Loucy (cell line): ENCODE data around the gene GHRH.

Experiments used
- EZH2phosphoT487 ChIP-seq: fragments of 200-600 bp; IDR thresholded peaks from 2 replicates; pipeline ENCODE4 v1.6.1; 2018; ENCODE audit warnings: antibody characterized with exemption, mild to moderate bottlenecking, moderate library complexity, borderline replicate concordance
- TF ChIP-seq, protein P1 (sequence below): fragments of 200-600 bp; sonication (generic); conservative IDR thresholded peaks from 2 replicates; pipeline ENCODE4 v1.5.1; 2014; ENCODE audit warnings: mild to moderate bottlenecking, antibody characterized with exemption, low read length

DNA sequence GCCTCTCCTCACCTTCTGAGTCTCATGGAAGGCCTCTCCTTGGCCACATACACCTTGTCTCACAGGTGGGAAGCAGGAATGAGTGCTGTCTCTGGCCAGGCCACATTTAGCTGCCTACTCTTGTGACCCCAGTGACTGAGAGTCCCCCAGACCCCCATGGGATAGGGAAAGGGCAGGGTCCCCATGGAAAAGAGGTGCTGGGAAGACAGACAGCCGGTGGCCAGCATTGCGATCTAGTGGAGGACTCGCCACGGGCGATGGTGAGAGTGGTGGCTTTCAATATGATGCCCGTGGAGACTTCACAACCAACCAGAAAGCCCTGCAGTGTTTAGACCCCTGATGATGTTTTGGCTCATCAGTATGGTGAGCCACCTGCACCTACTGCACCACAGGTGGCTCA, 47.7 kb upstream of the GHRH start:
- TF ChIP-seq, protein P1, sequence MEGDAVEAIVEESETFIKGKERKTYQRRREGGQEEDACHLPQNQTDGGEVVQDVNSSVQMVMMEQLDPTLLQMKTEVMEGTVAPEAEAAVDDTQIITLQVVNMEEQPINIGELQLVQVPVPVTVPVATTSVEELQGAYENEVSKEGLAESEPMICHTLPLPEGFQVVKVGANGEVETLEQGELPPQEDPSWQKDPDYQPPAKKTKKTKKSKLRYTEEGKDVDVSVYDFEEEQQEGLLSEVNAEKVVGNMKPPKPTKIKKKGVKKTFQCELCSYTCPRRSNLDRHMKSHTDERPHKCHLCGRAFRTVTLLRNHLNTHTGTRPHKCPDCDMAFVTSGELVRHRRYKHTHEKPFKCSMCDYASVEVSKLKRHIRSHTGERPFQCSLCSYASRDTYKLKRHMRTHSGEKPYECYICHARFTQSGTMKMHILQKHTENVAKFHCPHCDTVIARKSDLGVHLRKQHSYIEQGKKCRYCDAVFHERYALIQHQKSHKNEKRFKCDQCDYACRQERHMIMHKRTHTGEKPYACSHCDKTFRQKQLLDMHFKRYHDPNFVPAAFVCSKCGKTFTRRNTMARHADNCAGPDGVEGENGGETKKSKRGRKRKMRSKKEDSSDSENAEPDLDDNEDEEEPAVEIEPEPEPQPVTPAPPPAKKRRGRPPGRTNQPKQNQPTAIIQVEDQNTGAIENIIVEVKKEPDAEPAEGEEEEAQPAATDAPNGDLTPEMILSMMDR: no peak
- no peak for TF ChIP-seq EZH2phosphoT487
